NOMO-1 treated with dmso at 0.1 percent for 144 hours (cell line): ENCODE measurements around the gene CD226.

ENCODE experiments used
- DNase-seq: peaks from one replicate; lab custom pipeline; 2025; ENCODE audit not compliant: unreplicated experiment; lab: John Stamatoyannopoulos, UW

CD226 gene

GRCh38 chr18:69820538-69820937 lies 127.1 kb downstream of the CD226 start:
- no peak for DNase-seq

GRCh38 chr18:69819460-69819859 lies 128.2 kb downstream of the CD226 start:
- no peak for DNase-seq

DNA sequence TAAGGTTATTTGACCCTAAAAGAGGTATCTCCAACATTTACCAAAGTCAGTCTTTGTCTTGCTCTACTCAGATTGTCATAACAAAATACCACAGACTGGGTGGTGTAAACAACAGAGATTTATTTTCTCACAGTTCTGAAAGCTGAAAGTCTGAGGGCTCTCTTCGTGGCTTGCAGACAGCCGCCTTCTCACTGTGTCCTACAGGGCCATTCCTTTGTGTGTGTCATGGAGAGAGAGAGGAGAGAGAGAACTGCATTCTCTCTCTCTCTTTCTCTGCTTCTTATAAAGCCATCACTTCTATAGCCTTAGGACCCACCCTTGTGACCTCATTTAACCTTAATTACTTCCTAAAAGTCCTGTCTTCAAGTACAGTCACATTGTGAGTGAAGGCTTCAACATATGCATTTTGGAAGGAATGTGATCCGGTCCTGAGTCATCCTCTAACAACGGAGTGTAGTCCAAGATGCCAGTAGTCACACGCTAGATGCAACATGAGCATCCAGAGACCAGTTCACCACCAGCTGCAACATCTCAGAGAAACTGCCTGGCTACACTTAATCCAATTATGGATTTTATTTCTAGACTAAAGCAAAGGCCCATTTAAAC lies 130.2 kb downstream of the CD226 start:
- DNase-seq = no peak

- no peak for DNase-seq
These were observed 132.8 kb downstream of the CD226 start for GRCh38 chr18:69814861-69815385.

DNA sequence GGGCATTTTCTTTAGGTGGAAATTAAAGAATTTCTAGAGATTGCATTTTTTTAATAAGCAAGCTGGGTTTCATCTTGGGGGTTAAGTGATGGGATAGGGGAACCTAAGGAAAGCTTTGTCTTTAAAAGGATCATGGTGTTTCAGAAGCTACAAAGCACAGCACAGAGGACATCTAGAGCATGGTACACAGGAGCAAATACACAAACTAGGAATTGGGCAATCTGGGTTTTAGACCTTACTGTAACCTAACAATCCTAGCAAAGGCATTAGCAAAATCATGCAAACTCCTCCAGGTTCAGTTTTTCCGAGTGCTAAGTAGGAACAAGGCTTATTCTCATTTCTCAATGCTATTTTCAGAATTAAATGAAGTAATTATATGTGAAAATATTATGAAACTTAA lies 134.1 kb downstream of the CD226 start:
- no peak for DNase-seq

DNA sequence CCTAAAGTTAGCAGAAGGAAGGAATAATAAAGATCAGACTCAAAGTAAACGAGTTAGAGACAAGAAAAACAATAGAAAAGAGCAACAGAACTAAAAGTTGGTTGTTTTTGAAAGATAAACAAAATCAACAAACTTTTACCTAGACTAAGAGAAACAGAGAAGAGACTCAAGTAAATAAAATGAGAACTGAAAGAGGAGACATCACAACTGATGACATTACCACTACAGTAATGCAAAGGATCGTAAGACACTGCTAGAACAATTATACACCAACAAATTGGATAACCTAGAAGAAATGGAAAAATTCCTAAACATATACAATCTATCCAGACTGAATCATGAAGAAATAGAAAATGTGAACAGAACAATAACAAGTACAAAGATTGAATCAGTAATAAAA lies 139.3 kb downstream of the CD226 start:
- DNase-seq = no peak

DNA sequence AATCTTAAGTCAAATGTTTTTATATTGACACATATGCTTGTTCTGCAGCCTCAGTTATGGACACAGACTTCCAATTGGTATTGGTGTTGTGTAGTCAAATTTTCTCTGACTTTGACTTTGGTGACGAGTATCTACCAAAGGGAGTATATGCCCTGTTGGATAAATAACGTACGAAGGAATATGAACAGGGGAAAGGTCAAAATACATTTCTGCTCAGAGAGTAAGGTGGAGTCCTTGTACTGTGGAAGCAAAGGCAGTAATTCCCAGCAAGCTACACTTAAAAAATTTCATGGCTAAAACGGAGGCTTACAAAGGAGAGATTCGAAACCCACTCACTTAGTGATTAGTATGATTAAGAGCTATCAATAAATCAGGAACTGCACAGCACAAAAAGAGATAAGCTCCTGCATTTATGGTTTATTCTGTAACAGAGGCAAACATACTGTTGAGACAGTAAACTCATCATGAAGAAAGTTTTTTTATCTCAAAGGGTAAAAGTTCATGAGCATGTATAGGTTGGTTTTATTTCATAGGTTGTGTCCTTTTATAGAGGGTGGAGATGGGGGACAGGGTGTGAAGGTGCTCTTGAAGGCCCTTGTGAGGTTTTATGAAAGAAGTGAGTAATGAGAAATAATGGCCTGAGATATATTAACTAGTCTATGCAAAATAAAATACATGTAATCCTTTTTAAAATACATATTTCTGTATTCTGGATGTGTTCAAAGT lies 142.7 kb downstream of the CD226 start:
- DNase-seq = no peak
